ENCODE measurements around the gene XRCC3.

GRCh38 chr14:103737432-103738045 lies 22.3 kb upstream of the XRCC3 start:
- TF ChIP-seq, protein P1, sequence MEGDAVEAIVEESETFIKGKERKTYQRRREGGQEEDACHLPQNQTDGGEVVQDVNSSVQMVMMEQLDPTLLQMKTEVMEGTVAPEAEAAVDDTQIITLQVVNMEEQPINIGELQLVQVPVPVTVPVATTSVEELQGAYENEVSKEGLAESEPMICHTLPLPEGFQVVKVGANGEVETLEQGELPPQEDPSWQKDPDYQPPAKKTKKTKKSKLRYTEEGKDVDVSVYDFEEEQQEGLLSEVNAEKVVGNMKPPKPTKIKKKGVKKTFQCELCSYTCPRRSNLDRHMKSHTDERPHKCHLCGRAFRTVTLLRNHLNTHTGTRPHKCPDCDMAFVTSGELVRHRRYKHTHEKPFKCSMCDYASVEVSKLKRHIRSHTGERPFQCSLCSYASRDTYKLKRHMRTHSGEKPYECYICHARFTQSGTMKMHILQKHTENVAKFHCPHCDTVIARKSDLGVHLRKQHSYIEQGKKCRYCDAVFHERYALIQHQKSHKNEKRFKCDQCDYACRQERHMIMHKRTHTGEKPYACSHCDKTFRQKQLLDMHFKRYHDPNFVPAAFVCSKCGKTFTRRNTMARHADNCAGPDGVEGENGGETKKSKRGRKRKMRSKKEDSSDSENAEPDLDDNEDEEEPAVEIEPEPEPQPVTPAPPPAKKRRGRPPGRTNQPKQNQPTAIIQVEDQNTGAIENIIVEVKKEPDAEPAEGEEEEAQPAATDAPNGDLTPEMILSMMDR (IDR thresholded peaks at IDR 0.05; ENCODE audit: low read depth, low read length), result no peak
- TF ChIP-seq POLR2A (IDR thresholded peaks at IDR 0.05; ENCODE audit: extremely low read depth, insufficient read length), result no peak
- TF ChIP-seq, protein P2, sequence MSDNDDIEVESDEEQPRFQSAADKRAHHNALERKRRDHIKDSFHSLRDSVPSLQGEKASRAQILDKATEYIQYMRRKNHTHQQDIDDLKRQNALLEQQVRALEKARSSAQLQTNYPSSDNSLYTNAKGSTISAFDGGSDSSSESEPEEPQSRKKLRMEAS (IDR thresholded peaks at IDR 0.05; ENCODE audit: low read depth, low read length), result no peak

Measured in NB4 (cell line).